Endothelial cell of umbilical vein (primary cell): Measurements from ENCODE around the gene SSC4D. TPM values are rescaled to one million over a fixed set of nuclear protein-coding genes. Genes with fewer than 3 reads are reported as not detected.

Source experiments
- BruUV-seq: library from RNA; stranded (reverse); fragments of 400-500 nt; replicated peaks from 2 replicates; lab custom pipeline; 2021; lab: Mats Ljungman, UMichigan
- CTCF ChIA-PET: fragments of 300-600, 350-600 bp; sonication (Branson Sonifier 250); formaldehyde crosslinking; loops from one replicate; lab custom pipeline; 2021; ENCODE audit warnings: antibody characterized with exemption, inconsistent platforms; lab: Charles Lee
- POLR2A ChIA-PET: fragments of 300-600, 350-600 bp; sonication (Branson Sonifier 250); formaldehyde crosslinking; loops from one replicate; lab custom pipeline; 2021; ENCODE audit warnings: antibody characterized with exemption, inconsistent platforms; lab: Charles Lee
- DNase-seq: peaks from one replicate; pipeline ENCODE4 v3.0.0-alpha.2; 2011; ENCODE audit warnings: low read depth, low spot score
- FAIRE-seq: peaks from 2 replicates; lab custom pipeline; 2011; peaks lifted over from hg19 to GRCh38; lab: Jason Lieb, UNC
- H2AFZ ChIP-seq: 2 replicates; pipeline ENCODE4 v1.6.0; 2012; ENCODE audit warnings: low read depth, low read length, control low read depth, inconsistent platforms
- H3K27ac ChIP-seq: 2 replicates; pipeline ENCODE4 v1.5.1; 2011; ENCODE audit warnings: low read depth, mild to moderate bottlenecking, control low read depth, low read length, moderate library complexity; ENCODE audit not compliant: insufficient read depth
- H3K27me3 ChIP-seq, 2 experiments: 2 replicates each; pipeline versions ENCODE4 v1.6.0 to v1.6.1; 2011; ENCODE audit warnings: low read length in 2 of 2, mixed read lengths in 1 of 2; ENCODE audit not compliant: control insufficient read depth in 2 of 2, insufficient read depth in 2 of 2
- H3K36me3 ChIP-seq, 2 experiments: 2 replicates in 1 of 2; 3 replicates in 1 of 2; pipeline ENCODE4 v1.5.1; 2011; ENCODE audit warnings: low read length in 2 of 2, mild to moderate bottlenecking in 1 of 2, moderate library complexity in 1 of 2; ENCODE audit not compliant: control insufficient read depth in 2 of 2, insufficient read depth in 2 of 2; ENCODE audit errors: extremely low read depth in 1 of 2
- H3K4me1 ChIP-seq: 3 replicates; pipeline ENCODE4 v1.5.1; 2011; ENCODE audit warnings: mild to moderate bottlenecking, low read length; ENCODE audit not compliant: control insufficient read depth, insufficient read depth; ENCODE audit errors: extremely low read depth
- H3K4me2 ChIP-seq: 2 replicates; pipeline ENCODE4 v1.6.1; 2011; ENCODE audit warnings: low read length, control low read depth, mixed read lengths; ENCODE audit not compliant: insufficient read depth
- H3K4me3 ChIP-seq, 3 experiments: fragments of 200-600 bp in 1 of 3; sonication (generic), shearing (Covaris generic) in 1 of 3; replicated peaks in 1 of 3; 2 replicates each; pipeline ENCODE4 v1.5.1; 2011 to 2016; ENCODE audit warnings: control low read depth in 3 of 3, low read length in 3 of 3, mild to moderate bottlenecking in 2 of 3, inconsistent platforms in 1 of 3, low read depth in 1 of 3, moderate library complexity in 1 of 3; ENCODE audit not compliant: insufficient read depth in 1 of 3
- H3K79me2 ChIP-seq: 2 replicates; pipeline ENCODE4 v1.6.0; 2012; ENCODE audit warnings: low read length, inconsistent platforms; ENCODE audit not compliant: control insufficient read depth, insufficient read depth
- H3K9ac ChIP-seq: replicated peaks from 2 replicates; pipeline ENCODE3; 2011; ENCODE audit warnings: low read length, control low read depth; ENCODE audit not compliant: insufficient read depth; ENCODE audit errors: extremely low read depth
- H3K9me1 ChIP-seq: replicated peaks from 3 replicates; pipeline ENCODE4 v1.6.0; 2011; ENCODE audit warnings: mild to moderate bottlenecking, low read length; ENCODE audit not compliant: control insufficient read depth, insufficient read depth; ENCODE audit errors: extremely low read depth
- H3K9me3 ChIP-seq: replicated peaks from 2 replicates; pipeline ENCODE4 v1.5.1; 2012; ENCODE audit warnings: low read length, inconsistent platforms; ENCODE audit not compliant: control insufficient read depth, insufficient read depth
- H4K20me1 ChIP-seq: replicated peaks from 2 replicates; pipeline ENCODE3; 2011; ENCODE audit warnings: mild to moderate bottlenecking, low read length; ENCODE audit not compliant: control insufficient read depth, insufficient read depth; ENCODE audit errors: extremely low read depth
- CTCF ChIP-seq, 2 donors: IDR thresholded peaks; 1 replicate in 1 of 2; 2 replicates in 1 of 2; pipeline ENCODE4 v1.5.1; 2011; ENCODE audit warnings: low read length in 2 of 2, mild to moderate bottlenecking in 2 of 2, moderate library complexity in 2 of 2, control low read depth in 1 of 2, inconsistent platforms in 1 of 2, low read depth in 1 of 2; ENCODE audit not compliant: insufficient read depth in 1 of 2; ENCODE audit errors: extremely low read depth in 1 of 2
- EZH2 ChIP-seq: IDR thresholded peaks from 2 replicates; pipeline ENCODE4 v1.6.1; 2012; ENCODE audit warnings: borderline replicate concordance, low read depth, mild to moderate bottlenecking, moderate library complexity, low read length, inconsistent platforms; ENCODE audit not compliant: severe bottlenecking
- FOS ChIP-seq: IDR thresholded peaks from 2 replicates; pipeline ENCODE4 v1.6.1; 2011; ENCODE audit warnings: mild to moderate bottlenecking, low read length, moderate library complexity, borderline replicate concordance; ENCODE audit not compliant: insufficient read depth
- GATA2 ChIP-seq: IDR thresholded peaks from 2 replicates; pipeline ENCODE4 v1.7.0; 2011; ENCODE audit warnings: low read depth, mild to moderate bottlenecking, moderate library complexity, mixed read lengths, low read length; ENCODE audit not compliant: insufficient read length, insufficient read depth
- JUN ChIP-seq: IDR thresholded peaks from 2 replicates; pipeline ENCODE4 v1.6.1; 2011; ENCODE audit warnings: borderline replicate concordance, low read depth; ENCODE audit not compliant: insufficient read length, insufficient read depth
- MAX ChIP-seq: IDR thresholded peaks from 2 replicates; pipeline ENCODE4 v1.6.1; 2011; ENCODE audit not compliant: insufficient read depth, insufficient read length
- MYC ChIP-seq: IDR thresholded peaks from one replicate; pipeline ENCODE4 v1.6.1; 2011; ENCODE audit warnings: mild to moderate bottlenecking, low read depth, low read length
- POLR2A ChIP-seq: IDR thresholded peaks from 2 replicates; pipeline ENCODE4 v1.6.1; 2012; ENCODE audit warnings: low read depth, mild to moderate bottlenecking, control low read depth, low read length
- POLR2AphosphoS5 ChIP-seq: IDR thresholded peaks from 2 replicates; pipeline ENCODE4 v1.6.1; 2012; ENCODE audit warnings: low read depth, mild to moderate bottlenecking, control low read depth, low read length, moderate library complexity; ENCODE audit not compliant: insufficient read depth
- dilution Hi-C: fragments of 300-500 bp; cut with MboI; formaldehyde crosslinking; loops from one replicate; pipeline ENCODE4 v1.15.0; 2019; ENCODE audit warnings: low sequenced_read_pairs; ENCODE audit not compliant: extremely low pct_ligation_motif_present
- intact Hi-C: fragments of 100-400 bp; cut with micrococcal nuclease; formaldehyde crosslinking; loops from one replicate; pipeline ENCODE4 v1.10.0; 2022
- polyA plus RNA-seq, 4 experiments: library from polyadenylated mRNA; depleted of rRNA in 3 of 4; stranded (reverse) in 3 of 4; unstranded in 1 of 4; fragments of >200 nt; gene quantifications; 2 replicates each; pipeline versions ENCODE4 v1.2.1 to v1.2.3, GENCODE V29; 2011 to 2012; ENCODE audit warnings: missing spikeins in 1 of 4
- total RNA-seq: library from RNA; stranded (reverse); gene quantifications from 2 replicates; pipeline ENCODE4 v1.2.3, GENCODE V29; 2021

Gene SSC4D
- total and polyA plus RNA-seq, 2 donors (not counting 3 experiments of a cell fraction or from before 2014, with no cell fraction given): 0.46 to 0.88 TPM

- Histone ChIP-seq H3K4me1 (no peaks in the 10 kb centered on the region), H3K27me3 (no peaks in the 10 kb centered on the region), H3K4me3 (no peak overlapping the region), H3K27ac (no peak overlapping the region), H3K4me2 (no peak overlapping the region), H3K36me3 (no peaks in the 10 kb centered on the region), H3K9me3 (no peaks in the 10 kb centered on the region), H3K9me1 (no peaks in the 10 kb centered on the region), H3K79me2 (no peaks in the 10 kb centered on the region), H2AFZ (no peak overlapping the region), H4K20me1 (no peaks in the 10 kb centered on the region), H3K9ac (no peak overlapping the region)
- dilution Hi-C loops (no loop called here), intact Hi-C loops (no loop called here)
- DNase-seq (no peak), FAIRE-seq (no peak)
- ChIA-PET CTCF (interaction anchor here (1.0 kb wide), 1 partner anchor 23 kb away, joined by 3 read pairs; no protein-coding TSS in a partner anchor), POLR2A (no interaction called here)
- TF ChIP-seq JUN: no peak
- TF ChIP-seq MYC: no peak
- no peak for TF ChIP-seq MAX
- no peak for TF ChIP-seq POLR2AphosphoS5
- no peak for TF ChIP-seq POLR2A
- TF ChIP-seq FOS: no peak
- no peak for TF ChIP-seq CTCF (IDR thresholded peaks at IDR 0.05; ENCODE audit: extremely low read depth in 1 of 2, insufficient read depth in 1 of 2, low read depth in 1 of 2, low read length in 2 of 2)
- no peak for TF ChIP-seq EZH2
- no peak for TF ChIP-seq GATA2
- BruUV-seq: no TSS peak
These were observed 3.8 kb downstream of the SSC4D start for GRCh38 chr7:76405738-76406137.
